ENCODE results near the gene KRTAP5-11.
"Not testable (repeated sequence)": the region's sequence is repeated elsewhere in the genome, so short reads cannot be mapped to it uniquely, and the experiment has no call there.

KRTAP5-11 gene

DNA sequence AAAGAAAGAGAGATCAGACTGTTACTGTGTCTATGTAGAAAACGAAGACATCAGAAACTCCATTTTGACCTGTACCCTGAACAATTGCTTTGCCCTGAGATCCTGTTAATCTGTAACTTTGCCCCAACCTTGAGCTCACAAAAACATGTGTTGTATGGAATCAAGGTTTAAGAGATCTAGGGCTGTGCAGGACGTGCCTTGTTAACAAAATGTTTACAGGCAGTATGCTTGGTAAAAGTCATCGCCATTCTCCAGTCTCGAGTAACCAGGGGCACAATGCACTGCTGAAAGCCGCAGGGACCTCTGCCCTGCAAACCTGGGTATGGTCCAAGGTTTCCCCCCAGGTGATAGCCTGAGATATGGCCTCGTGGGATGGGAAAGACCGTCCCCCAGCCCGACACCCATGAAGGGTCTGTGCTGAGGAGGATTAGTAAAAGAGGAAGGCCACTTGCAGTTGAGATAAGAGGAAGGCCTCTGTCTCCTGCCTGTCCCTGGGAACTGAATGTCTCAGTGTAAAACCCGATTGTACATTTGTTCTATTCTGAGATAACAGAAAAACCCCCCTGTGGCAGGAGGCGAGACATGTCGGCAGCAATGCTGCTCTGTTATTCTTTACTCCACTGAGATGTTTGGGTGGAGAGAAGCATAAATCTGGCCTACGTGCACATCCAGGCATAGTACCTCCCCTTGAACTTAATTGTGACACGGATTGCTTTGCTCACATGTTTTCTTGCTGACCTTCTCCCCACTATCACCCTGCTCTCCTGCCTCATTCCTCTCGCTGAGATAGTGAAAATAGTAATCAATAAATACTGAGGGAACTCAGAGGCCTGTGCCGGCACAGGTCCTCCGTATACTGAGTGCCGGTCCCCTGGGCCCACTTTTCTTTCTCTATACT lies 47.7 kb downstream of the KRTAP5-11 start:
- DNase-seq (ENCODE audit: low read depth in 2 of 2, low spot score in 1 of 2), result not testable (repeated sequence)

GRCh38 chr11:71532036-71532610 lies 50.6 kb downstream of the KRTAP5-11 start:
- no peak for DNase-seq (ENCODE audit: low read depth in 2 of 2, low spot score in 1 of 2)

Measured in stimulated activated CD8-positive, alpha-beta memory T cell treated with anti-CD3 and anti-CD28 coated beads, Interleukin-4, amount 100 ng/mL, for 1 hour (primary cell).